Breast epithelium (tissue), 4 donors: ENCODE data around the gene MACROH2A1. TPM values are rescaled to one million over a fixed set of nuclear protein-coding genes. Genes with fewer than 3 reads are reported as not detected.

Experiments
- DNase-seq, 2 donors: peaks; one replicate each; pipeline ENCODE4 v3.0.0-alpha.2; 2019; ENCODE audit warnings: low spot score in 2 of 2
- H3K27ac ChIP-seq, 2 donors: fragments of 200-600 bp; sonication (generic) in 1 of 2; one replicate each; pipeline ENCODE4 v1.5.1; 2016 to 2019; ENCODE audit warnings: mild to moderate bottlenecking in 1 of 2
- H3K27me3 ChIP-seq, 2 donors: fragments of 200-600 bp; sonication (generic) in 1 of 2; one replicate each; pipeline versions ENCODE4 v1.5.1 to v1.6.0; 2017 to 2019; ENCODE audit warnings: control low read depth in 1 of 2, mild to moderate bottlenecking in 1 of 2
- H3K36me3 ChIP-seq: fragments of 200-600 bp; one replicate; pipeline ENCODE4 v1.5.1; 2019
- H3K4me1 ChIP-seq, 2 donors: fragments of 200-600 bp; sonication (generic); one replicate each; pipeline ENCODE4 v1.5.1; 2016 to 2019; ENCODE audit warnings: control low read depth in 1 of 2
- H3K4me3 ChIP-seq, 3 donors: fragments of 200-600 bp; sonication (generic); 1 replicate in 2 of 3; 2 replicates in 1 of 3; pipeline ENCODE4 v1.5.1; 2016 to 2019; ENCODE audit warnings: mild to moderate bottlenecking in 3 of 3, moderate library complexity in 2 of 3
- H3K9me3 ChIP-seq, 2 donors: fragments of 200-600 bp; sonication (generic) in 1 of 2; one replicate each; pipeline ENCODE4 v1.5.1; 2016 to 2019; ENCODE audit warnings: control low read depth in 1 of 2
- CTCF ChIP-seq, 3 donors: fragments of 450-650 bp; IDR thresholded peaks; one replicate each; pipeline ENCODE4 v1.5.1; 2016 to 2017; ENCODE audit warnings: antibody characterized with exemption in 3 of 3, mild to moderate bottlenecking in 3 of 3, moderate library complexity in 3 of 3
- POLR2A ChIP-seq: fragments of 450-650 bp; IDR thresholded peaks from one replicate; pipeline ENCODE4 v1.6.1; 2016; ENCODE audit warnings: antibody characterized with exemption, mild to moderate bottlenecking, moderate library complexity
- POLR2AphosphoS5 ChIP-seq, 3 donors: sonication (generic); formaldehyde crosslinking; IDR thresholded peaks; one replicate each; pipeline ENCODE4 v1.6.1; 2017; ENCODE audit warnings: antibody characterized with exemption in 3 of 3
- intact Hi-C: fragments of 100-400 bp; cut with DNase I; formaldehyde crosslinking; loops from one replicate; pipeline ENCODE4 v1.15.1; 2023; ENCODE audit warnings: low total_unique reads
- total RNA-seq, 3 donors: library from RNA; depleted of rRNA; stranded (reverse); fragments of >200 nt; gene quantifications; one replicate each; pipeline ENCODE4 v1.1.0, GENCODE V29; 2016

Gene MACROH2A1
- total RNA-seq, 3 donors from 2014 or later: 255 to 293 (median 272) TPM

GRCh38 chr5:135426102-135427082 is 27.4 kb upstream of the MACROH2A1 start:
- DNase-seq: no peak
- no peak for TF ChIP-seq POLR2A
- TF ChIP-seq POLR2AphosphoS5 (IDR thresholded peaks at IDR 0.05): no peak
- TF ChIP-seq CTCF (IDR thresholded peaks at IDR 0.05): peak in 2 of 3 donors; percentile 17 to 37

GRCh38 chr5:135425641-135426040 is 26.6 kb upstream of the MACROH2A1 start:
- Histone ChIP-seq H3K4me3 (no peak overlapping the region), H3K9me3 (peaks cover 4 to 6% of the 10 kb centered on the region in 2 donors), H3K27me3 (no peaks in the 10 kb centered on the region), H3K4me1 (no peaks in the 10 kb centered on the region), H3K36me3 (no peaks in the 10 kb centered on the region), H3K27ac (no peak overlapping the region)
- no peak for DNase-seq
- no peak for TF ChIP-seq CTCF (IDR thresholded peaks at IDR 0.05)
- TF ChIP-seq POLR2A: no peak
- no peak for TF ChIP-seq POLR2AphosphoS5 (IDR thresholded peaks at IDR 0.05)
- intact Hi-C loops: no loop called here

More at GRCh38 chr5:135426102-135427082, 27.4 kb upstream of the MACROH2A1 start:
- H3K27ac ChIP-seq: no peak overlapping the region
- peaks cover 4 to 6% of the 10 kb centered on the region in 2 donors for H3K9me3 ChIP-seq
- H3K4me1 ChIP-seq: no peaks in the 10 kb centered on the region
- no peaks in the 10 kb centered on the region for H3K27me3 ChIP-seq
- no peak overlapping the region for H3K4me3 ChIP-seq
- no peaks in the 10 kb centered on the region for H3K36me3 ChIP-seq
- intact Hi-C loops: no loop called here

GRCh38 chr5:135423846-135424168 is 24.8 kb upstream of the MACROH2A1 start:
- DNase-seq: no peak
- Histone ChIP-seq H3K4me3 (no peak overlapping the region), H3K4me1 (no peaks in the 10 kb centered on the region), H3K36me3 (no peaks in the 10 kb centered on the region), H3K27ac (no peak overlapping the region), H3K27me3 (no peaks in the 10 kb centered on the region), H3K9me3 (peaks cover 4 to 5% of the 10 kb centered on the region in 2 donors)
- intact Hi-C loops: no loop called here
- TF ChIP-seq CTCF (IDR thresholded peaks at IDR 0.05) (no peak), POLR2A (no peak), POLR2AphosphoS5 (IDR thresholded peaks at IDR 0.05) (no peak)

- Histone ChIP-seq H3K4me3 (no peak overlapping the region), H3K4me1 (no peaks in the 10 kb centered on the region), H3K27me3 (no peaks in the 10 kb centered on the region), H3K36me3 (no peaks in the 10 kb centered on the region), H3K27ac (no peak overlapping the region), H3K9me3 (peaks cover 0 to under 1% of the 10 kb centered on the region in 2 donors)
- no peak for DNase-seq
- intact Hi-C loops: no loop called here
- TF ChIP-seq POLR2A (no peak), CTCF (IDR thresholded peaks at IDR 0.05) (no peak), POLR2AphosphoS5 (IDR thresholded peaks at IDR 0.05) (no peak)
Observed at GRCh38 chr5:135423146-135423845, 24.3 kb upstream of the MACROH2A1 start.

GRCh38 chr5:135422419-135422818 is 23.4 kb upstream of the MACROH2A1 start:
- Histone ChIP-seq H3K27ac (no peak overlapping the region), H3K4me3 (no peak overlapping the region), H3K4me1 (no peaks in the 10 kb centered on the region), H3K36me3 (no peaks in the 10 kb centered on the region), H3K9me3 (no peaks in the 10 kb centered on the region), H3K27me3 (no peaks in the 10 kb centered on the region)
- DNase-seq: no peak
- TF ChIP-seq POLR2AphosphoS5 (IDR thresholded peaks at IDR 0.05) (no peak), CTCF (IDR thresholded peaks at IDR 0.05) (no peak), POLR2A (no peak)
- intact Hi-C loops: no loop called here
